NCI-H446 treated with DMSO at 0.1 percent for 48 hours (cell line): Measurements from ENCODE around the gene KCNMA1.

Experiments used
- DNase-seq: peaks from one replicate; lab custom pipeline; 2025; lab: John Stamatoyannopoulos, UW

KCNMA1 gene

GRCh38 chr10:76977901-76978300, 659.7 kb downstream of the KCNMA1 start:
- DNase-seq = no peak

- no peak for DNase-seq
Observed at GRCh38 chr10:76977046-76977445, 660.6 kb downstream of the KCNMA1 start.

GRCh38 chr10:76976142-76976541, 661.5 kb downstream of the KCNMA1 start:
- no peak for DNase-seq

GRCh38 chr10:76975126-76975525, 662.5 kb downstream of the KCNMA1 start:
- DNase-seq = no peak

GRCh38 chr10:76974017-76974691, 663.5 kb downstream of the KCNMA1 start:
- DNase-seq = no peak

GRCh38 chr10:76973091-76974016, 664.3 kb downstream of the KCNMA1 start:
- no peak for DNase-seq

- no peak for DNase-seq
Observed at GRCh38 chr10:76972541-76972940, 665.1 kb downstream of the KCNMA1 start.

DNA sequence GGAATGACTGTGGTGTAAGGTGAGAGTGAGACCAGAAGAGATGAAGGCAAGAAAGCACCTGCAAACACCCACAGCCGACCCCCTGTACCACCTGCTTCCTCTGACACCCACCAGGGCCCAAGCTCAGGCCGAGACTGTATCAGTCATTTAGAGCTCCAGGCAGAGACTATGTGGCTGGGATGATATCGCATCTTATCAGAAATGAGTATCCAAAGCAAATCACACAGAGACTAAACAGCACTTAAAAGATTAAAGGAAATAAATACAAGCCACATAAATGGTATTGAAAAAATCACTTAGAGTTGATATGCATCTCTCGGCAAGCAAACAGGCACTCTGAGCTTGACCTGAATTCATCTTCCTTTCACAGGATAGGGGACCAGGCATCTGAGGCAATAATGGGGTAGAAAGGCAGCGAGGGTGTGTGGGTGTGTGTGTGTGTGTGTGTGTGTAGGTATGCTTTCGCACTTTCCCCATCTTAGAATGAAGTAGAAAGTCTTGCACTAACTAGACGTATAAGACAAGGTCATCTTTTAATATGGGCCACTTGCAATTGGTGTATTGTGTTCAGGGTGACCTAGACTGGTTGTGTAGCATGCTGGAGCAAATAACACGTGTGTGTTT, 665.9 kb downstream of the KCNMA1 start:
- DNase-seq = no peak

DNA sequence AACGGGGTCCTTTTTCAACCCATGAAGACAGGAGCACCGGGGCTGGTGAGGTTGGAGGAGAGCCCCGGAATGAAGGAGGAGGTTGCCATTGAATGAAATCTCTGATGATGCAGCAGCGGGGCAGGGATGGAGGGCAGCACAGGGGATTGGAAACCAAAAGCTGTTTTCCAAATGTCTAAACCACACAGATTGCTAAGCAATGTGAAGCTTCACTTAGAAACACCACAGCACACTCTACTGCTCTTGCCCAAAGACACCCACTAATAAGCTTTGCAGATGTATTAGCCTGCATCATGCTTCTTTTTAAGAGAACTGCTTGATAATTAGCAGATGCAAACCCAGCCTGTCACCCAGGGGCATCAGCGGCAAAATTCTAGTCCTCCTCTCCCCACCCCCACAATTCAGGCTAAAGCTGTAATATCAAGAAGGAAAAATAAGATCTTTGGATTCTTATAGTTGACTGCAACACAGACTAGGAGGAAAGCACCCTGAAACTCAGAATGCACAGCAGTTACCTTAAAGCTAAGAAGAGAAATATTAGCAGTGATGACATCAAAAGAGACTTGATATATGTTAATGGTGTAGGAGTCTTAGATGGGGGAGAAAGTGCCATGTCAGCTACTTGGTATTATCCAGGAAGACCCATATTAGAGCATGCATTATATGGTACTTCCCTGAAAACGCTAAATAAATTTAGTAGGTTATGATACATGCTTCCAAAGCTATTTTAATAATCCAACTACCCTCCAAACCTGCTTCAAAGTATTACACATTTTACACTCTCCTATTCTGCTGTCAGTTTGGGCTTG, 666.7 kb downstream of the KCNMA1 start:
- no peak for DNase-seq

DNA sequence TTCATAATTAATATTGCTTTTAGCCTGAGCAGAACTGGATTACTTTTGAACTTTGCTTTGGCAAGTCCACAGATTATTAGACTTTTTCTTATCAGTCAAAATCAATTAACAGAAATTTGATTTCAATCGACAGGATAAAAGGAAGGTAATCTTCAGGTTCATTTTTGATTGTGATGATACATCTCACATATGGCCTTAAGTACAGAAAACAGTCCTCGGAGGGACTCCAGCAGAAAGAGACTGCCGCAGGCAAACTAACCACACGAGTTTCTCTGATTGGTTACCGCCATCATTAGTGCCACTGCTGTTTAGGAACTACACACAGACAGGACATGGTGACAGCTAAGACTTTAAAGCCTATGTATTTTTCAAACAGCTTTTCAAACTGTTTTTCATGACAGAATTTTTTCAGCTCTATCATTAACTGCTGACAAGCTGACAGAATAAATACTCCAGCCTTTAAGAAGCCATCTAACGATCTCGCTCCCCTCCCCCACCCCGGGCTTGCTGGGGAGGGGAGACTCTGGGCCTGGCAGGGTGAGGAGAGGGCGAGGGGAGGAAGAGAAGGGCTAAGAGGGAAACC, 668.2 kb downstream of the KCNMA1 start:
- DNase-seq = no peak

- DNase-seq = no peak
Observed at GRCh38 chr10:76968483-76968882, 669.1 kb downstream of the KCNMA1 start.

GRCh38 chr10:76962851-76963250, 674.8 kb downstream of the KCNMA1 start:
- no peak for DNase-seq

DNA sequence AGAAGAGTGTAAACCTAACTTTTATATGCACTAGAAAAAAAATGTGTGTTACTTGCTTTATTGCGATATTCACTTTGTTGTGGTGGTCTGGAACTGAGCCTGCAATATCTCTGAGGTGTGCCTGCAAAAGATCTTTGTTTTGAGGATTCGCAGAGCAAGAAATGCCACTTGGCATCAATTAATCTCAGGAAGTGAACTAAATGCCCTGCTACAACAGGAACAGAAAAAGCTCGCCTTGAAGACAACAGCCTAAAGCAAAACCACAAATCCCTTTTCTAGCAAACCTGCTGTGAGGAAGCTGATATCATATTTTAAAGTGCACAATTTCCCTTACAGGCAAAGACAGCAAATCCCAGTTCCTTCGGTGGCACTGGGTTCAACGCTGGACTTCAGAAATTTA, 675.8 kb downstream of the KCNMA1 start:
- DNase-seq = no peak

DNA sequence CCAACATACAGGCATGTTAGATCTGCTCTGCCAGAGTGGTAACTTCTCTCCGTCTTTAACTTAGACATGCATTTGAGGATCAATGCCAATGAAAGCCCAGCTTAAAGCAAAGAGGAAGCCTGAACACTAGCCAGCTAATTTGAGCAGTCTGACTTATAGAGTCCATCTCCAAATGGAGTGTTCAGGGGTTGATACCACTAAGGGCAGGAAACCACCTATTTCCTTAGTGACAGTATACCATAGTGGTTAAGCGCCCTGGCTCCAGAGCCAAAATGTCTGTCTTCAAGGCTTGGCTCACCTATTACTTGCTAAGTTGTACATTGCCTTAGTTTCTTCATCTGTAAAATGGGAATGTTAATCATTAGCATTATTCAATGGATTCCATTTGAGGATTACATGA, 678.5 kb downstream of the KCNMA1 start:
- no peak for DNase-seq

DNA sequence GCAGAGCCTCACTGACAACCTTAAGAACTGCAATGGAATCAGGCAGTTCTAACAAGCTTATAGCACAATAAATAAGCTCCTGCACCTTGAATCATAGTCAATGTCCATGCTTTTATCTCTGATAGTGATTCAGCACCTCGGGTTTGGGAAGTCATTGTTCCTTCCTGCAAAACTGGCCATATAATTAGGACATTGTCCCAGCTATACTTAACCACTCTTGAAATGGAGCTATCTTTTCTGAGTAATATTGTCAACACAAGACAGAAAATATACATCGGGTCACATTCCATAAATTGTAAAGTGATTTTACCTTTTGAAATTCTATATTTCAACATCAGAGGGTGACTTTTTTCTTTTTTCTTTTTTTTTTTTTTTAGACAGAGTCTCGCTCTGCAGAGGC, 682.8 kb downstream of the KCNMA1 start:
- no peak for DNase-seq

DNA sequence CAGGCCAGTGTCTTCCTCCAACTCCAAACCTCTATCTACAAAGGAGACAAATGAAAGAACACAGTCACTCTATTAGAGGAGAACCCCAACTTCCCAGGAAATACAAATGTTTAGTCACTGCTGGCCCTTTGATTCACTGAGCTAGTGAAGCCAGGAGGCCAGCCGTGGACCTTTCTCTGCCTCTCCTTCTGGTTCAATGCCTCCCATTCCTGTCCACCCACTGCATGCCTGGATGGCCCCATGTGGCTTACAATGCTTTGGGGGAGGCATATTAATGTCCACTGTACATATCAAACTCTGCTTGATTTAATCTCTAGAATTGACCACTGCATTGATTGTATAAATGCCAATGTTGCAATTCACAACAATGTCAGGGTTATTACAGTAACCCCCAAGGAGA, 687.3 kb downstream of the KCNMA1 start:
- no peak for DNase-seq

DNA sequence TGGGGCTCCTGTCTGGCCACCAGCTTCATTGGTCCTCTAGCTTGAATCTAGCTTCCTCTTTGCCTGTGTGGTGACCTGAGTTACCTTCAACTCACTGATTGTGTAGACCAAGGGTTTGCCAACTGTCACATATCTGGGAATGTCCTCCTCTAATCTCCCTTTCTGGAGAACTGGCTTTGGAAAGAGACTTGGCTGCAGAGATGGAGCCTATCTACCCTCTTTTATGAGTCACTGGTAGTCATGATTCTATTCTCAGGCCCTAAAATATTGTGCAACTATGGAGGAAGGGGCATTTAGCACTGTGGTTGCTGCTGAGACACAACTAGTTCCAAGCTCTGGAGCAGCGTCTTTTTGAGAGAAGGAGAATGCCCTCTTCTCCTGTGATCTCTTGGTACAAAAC, 691.3 kb downstream of the KCNMA1 start:
- no peak for DNase-seq

DNA sequence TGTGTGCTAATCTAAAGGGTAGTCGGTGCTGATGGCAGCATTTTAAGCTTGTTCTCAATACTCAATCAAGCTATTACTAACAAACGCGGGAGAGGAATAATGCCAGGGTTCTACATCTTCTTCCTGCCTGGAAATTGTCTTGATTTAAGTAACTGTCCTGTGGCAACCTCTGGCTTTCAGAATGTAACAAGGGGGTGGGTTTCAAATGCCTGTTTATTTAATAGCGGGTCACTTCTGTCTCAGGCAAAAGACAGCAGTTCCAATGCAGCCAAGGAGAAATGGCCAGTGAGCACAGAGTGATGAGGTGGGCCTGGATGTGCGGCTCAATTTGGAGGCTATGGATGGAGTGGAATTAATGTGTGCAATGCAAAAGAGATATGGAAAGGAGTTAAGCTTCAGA, 692.4 kb downstream of the KCNMA1 start:
- no peak for DNase-seq

GRCh38 chr10:76944640-76945039, 693.0 kb downstream of the KCNMA1 start:
- DNase-seq = no peak

DNA sequence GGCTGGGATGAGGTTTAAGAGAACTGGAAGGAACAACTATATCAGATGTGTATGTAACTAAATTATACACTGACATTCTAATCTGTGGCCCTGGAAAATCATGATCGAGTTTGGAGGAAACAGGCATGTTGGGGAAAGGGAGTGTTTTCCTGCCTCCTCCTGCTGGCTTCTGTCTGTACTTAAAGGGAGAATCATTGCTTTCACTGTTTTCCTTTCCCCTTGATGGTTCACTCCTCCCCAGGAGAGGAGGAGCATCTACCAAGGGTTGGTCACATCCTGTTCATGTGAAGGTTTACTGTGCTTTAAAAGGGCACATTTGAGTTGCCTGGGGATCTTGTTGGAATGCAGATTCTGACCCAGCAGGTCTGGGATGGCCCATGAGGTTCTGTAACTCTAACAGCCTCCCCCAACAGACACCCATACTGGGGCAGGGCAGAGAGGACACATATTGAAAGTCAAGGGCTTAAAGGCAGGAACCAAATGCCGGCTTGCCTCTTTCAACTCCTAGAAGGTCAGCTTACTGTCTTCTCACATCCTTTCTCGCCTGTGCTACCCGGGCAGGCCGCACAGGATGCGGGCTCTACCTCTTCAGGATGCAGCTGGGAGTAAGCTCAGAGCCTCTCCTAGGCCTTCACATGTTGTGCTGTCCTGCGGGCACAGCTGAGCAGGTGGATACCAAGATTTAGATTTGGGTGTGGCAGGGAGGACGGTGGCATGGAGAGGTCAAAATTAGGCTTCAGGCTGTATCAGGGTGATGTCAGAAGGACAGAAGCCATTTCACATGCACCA, 694.8 kb downstream of the KCNMA1 start:
- no peak for DNase-seq

DNA sequence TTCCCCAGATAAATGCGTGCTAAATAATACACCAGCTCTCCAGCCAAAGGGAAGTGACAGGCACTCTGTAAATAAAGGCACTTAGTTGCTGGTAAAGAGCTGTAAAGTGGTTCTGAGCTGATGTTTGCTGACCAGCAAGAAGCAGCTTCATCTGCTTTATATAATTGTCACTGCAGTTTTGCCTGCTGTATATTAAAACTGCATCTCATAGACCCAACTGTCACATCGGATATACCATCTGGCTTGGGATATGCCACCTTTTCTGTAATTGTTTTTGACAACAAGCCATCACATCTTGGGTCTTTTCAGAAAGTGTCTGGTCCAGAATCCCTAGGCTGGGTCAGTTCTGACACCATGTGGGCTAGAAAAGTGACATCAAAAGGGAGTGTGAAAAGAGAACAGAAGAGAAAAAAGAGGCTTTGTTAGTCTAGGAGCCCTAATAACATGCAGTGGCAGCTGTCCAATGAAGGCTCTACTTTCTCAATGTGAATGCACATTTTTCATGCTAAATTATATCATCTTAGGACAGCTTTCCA, 697.6 kb downstream of the KCNMA1 start:
- DNase-seq = no peak
